OCI-LY3 (cell line): ENCODE measurements around the gene OVCH2.

Experiments used
- EZH2phosphoT487 ChIP-seq: fragments of 200-600 bp; shearing (Covaris generic); IDR thresholded peaks from 2 replicates; pipeline ENCODE4 v1.6.1; 2018; ENCODE audit warnings: antibody characterized with exemption, mixed run types, low read depth
- TF ChIP-seq, protein P1 (sequence below): fragments of 200-600, 300-600 bp; sonication (generic); IDR thresholded peaks from 2 replicates; pipeline ENCODE4 v1.5.1; 2014; ENCODE audit warnings: antibody characterized with exemption, low read length, low read depth

GRCh38 chr11:7640816-7641215 is 65.5 kb downstream of the OVCH2 start:
- TF ChIP-seq, protein P1, sequence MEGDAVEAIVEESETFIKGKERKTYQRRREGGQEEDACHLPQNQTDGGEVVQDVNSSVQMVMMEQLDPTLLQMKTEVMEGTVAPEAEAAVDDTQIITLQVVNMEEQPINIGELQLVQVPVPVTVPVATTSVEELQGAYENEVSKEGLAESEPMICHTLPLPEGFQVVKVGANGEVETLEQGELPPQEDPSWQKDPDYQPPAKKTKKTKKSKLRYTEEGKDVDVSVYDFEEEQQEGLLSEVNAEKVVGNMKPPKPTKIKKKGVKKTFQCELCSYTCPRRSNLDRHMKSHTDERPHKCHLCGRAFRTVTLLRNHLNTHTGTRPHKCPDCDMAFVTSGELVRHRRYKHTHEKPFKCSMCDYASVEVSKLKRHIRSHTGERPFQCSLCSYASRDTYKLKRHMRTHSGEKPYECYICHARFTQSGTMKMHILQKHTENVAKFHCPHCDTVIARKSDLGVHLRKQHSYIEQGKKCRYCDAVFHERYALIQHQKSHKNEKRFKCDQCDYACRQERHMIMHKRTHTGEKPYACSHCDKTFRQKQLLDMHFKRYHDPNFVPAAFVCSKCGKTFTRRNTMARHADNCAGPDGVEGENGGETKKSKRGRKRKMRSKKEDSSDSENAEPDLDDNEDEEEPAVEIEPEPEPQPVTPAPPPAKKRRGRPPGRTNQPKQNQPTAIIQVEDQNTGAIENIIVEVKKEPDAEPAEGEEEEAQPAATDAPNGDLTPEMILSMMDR = no peak
- TF ChIP-seq EZH2phosphoT487 = no peak
